ENCODE results near the gene THSD4. TPM values are rescaled to one million over a fixed set of nuclear protein-coding genes. Genes with fewer than 3 reads are reported as not detected.

THSD4 gene
- total and polyA plus RNA-seq, 2 of the 8 experiments (the other 6 are each of a cell fraction or from before 2014, with no cell fraction given): 2.5 to 6.2 TPM

DNA sequence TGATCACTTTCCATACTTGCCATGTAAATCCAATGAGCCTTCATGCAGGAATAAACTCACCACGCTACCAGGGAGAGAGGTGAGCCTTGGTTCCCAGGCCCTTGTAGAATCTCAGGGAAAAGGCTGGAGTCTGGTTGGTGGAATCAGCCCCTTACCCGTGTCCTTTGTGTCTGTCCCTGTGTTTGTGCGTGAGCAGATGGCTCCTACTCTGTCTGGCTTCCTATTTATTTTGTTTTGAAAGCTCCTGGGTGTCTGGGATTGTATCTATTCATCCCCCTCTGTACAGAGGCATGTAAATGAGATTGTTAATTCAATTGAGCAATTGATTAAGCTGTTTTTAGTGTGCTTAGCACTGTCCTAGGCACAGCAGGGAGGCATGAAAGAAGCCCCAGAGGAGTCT is 278.1 kb downstream of the THSD4 start (continued):
- no peak for TF ChIP-seq KDM4A (IDR thresholded peaks at IDR 0.05; ENCODE audit: low read depth, low read length, severe bottlenecking)
- TF ChIP-seq FOSL1 (IDR thresholded peaks at IDR 0.05; ENCODE audit: insufficient read depth, low read depth, low read length): no peak
- no peak for TF ChIP-seq ASH2L (IDR thresholded peaks at IDR 0.05; ENCODE audit: low read length)

Measured in H1 (cell line).